Measurements from ENCODE around the gene MAPK6.
"Not testable (repeated sequence)": the region's sequence is repeated elsewhere in the genome, so short reads cannot be mapped to it uniquely, and the experiment has no call there.

The MAPK6 gene

GRCh38 chr15:52083603-52084002 is 64.6 kb downstream of the MAPK6 start:
- DNase-seq, result no peak

GRCh38 chr15:52085299-52085698 is 66.3 kb downstream of the MAPK6 start:
- no peak for DNase-seq

- no peak for DNase-seq
These were observed 67.2 kb downstream of the MAPK6 start for GRCh38 chr15:52086011-52086786.

- DNase-seq, result no peak
These were observed 71.2 kb downstream of the MAPK6 start for GRCh38 chr15:52090193-52090592.

GRCh38 chr15:52093167-52093538 is 74.1 kb downstream of the MAPK6 start:
- DNase-seq, result no peak

- DNase-seq, result no peak
These were observed 74.8 kb downstream of the MAPK6 start for GRCh38 chr15:52093539-52094510.

GRCh38 chr15:52094811-52095584 is 76.0 kb downstream of the MAPK6 start:
- DNase-seq, result no peak

- no peak for DNase-seq
These were observed 76.7 kb downstream of the MAPK6 start for GRCh38 chr15:52095597-52096262.

GRCh38 chr15:52096536-52096935 is 77.5 kb downstream of the MAPK6 start:
- not testable (repeated sequence) for DNase-seq

- DNase-seq, result no peak
These were observed 78.2 kb downstream of the MAPK6 start for GRCh38 chr15:52097180-52097579.

GRCh38 chr15:52098323-52098722 is 79.3 kb downstream of the MAPK6 start:
- no peak for DNase-seq

- no peak for DNase-seq
These were observed 80.7 kb downstream of the MAPK6 start for GRCh38 chr15:52099651-52100272.

- DNase-seq, result no peak
These were observed 81.9 kb downstream of the MAPK6 start for GRCh38 chr15:52100807-52101442.

GRCh38 chr15:52101542-52102323 is 82.7 kb downstream of the MAPK6 start:
- DNase-seq, result no peak

- no peak for DNase-seq
These were observed 83.4 kb downstream of the MAPK6 start for GRCh38 chr15:52102463-52102862.

GRCh38 chr15:52103217-52104207 is 84.5 kb downstream of the MAPK6 start:
- no peak for DNase-seq

GRCh38 chr15:52104532-52105004 is 85.5 kb downstream of the MAPK6 start:
- DNase-seq, result no peak

GRCh38 chr15:52105846-52106245 is 86.8 kb downstream of the MAPK6 start:
- DNase-seq, result no peak

GRCh38 chr15:52106641-52107040 is 87.6 kb downstream of the MAPK6 start:
- DNase-seq, result no peak
